GM19467 (cell line): ENCODE results near the gene HNRNPH1.

Source experiments
- ATAC-seq: cut with Tn5 transposase; IDR thresholded peaks from one replicate; pipeline ENCODE4 v1.9.1; 2021; ENCODE audit warnings: mild to moderate bottlenecking, moderate library complexity; ENCODE audit not compliant: unreplicated experiment

Gene HNRNPH1

GRCh38 chr5:179623906-179624741, 653 bp upstream of the HNRNPH1 start:
- ATAC-seq, result peak; percentile 2

GRCh38 chr5:179621551-179622214, 1.8 kb downstream of the HNRNPH1 start:
- ATAC-seq, result no peak

- ATAC-seq, result no peak
Observed at GRCh38 chr5:179620703-179621350, 2.6 kb downstream of the HNRNPH1 start.

- no peak for ATAC-seq
Observed at GRCh38 chr5:179620293-179620692, 3.2 kb downstream of the HNRNPH1 start.

- no peak for ATAC-seq
Observed at GRCh38 chr5:179619776-179620175, 3.7 kb downstream of the HNRNPH1 start.

- no peak for ATAC-seq
Observed at GRCh38 chr5:179618923-179619554, 4.4 kb downstream of the HNRNPH1 start.

- no peak for ATAC-seq
Observed at GRCh38 chr5:179617930-179618329, 5.5 kb downstream of the HNRNPH1 start.

GRCh38 chr5:179616002-179616594, 7.4 kb downstream of the HNRNPH1 start:
- no peak for ATAC-seq

GRCh38 chr5:179615203-179615602, 8.3 kb downstream of the HNRNPH1 start:
- ATAC-seq, result no peak

- no peak for ATAC-seq
Observed at GRCh38 chr5:179614745-179615144, 8.7 kb downstream of the HNRNPH1 start.

GRCh38 chr5:179613460-179614071, 9.9 kb downstream of the HNRNPH1 start:
- ATAC-seq, result no peak

GRCh38 chr5:179612577-179613459, 10.7 kb downstream of the HNRNPH1 start:
- ATAC-seq, result no peak

GRCh38 chr5:179610903-179611265, 12.6 kb downstream of the HNRNPH1 start:
- ATAC-seq, result no peak

- no peak for ATAC-seq
Observed at GRCh38 chr5:179610109-179610902, 13.2 kb downstream of the HNRNPH1 start.

GRCh38 chr5:179609834-179610108, 13.7 kb downstream of the HNRNPH1 start:
- ATAC-seq, result no peak

GRCh38 chr5:179608131-179608581, 15.3 kb downstream of the HNRNPH1 start:
- ATAC-seq, result no peak

GRCh38 chr5:179607160-179607931, 16.1 kb downstream of the HNRNPH1 start:
- ATAC-seq, result no peak

GRCh38 chr5:179606910-179607159, 16.6 kb downstream of the HNRNPH1 start:
- ATAC-seq, result no peak
